Prostate gland (tissue), 2 donors: ENCODE data around the gene GOLGA6L7.
"Not testable (repeated sequence)": the region's sequence is repeated elsewhere in the genome, so short reads cannot be mapped to it uniquely, and the experiment has no call there.

ENCODE experiments used
- POLR2AphosphoS5 ChIP-seq: sonication (generic); formaldehyde crosslinking; IDR thresholded peaks from one replicate; pipeline ENCODE4 v1.6.1; 2017; ENCODE audit warnings: antibody characterized with exemption
- TF ChIP-seq, protein P1 (sequence below), 4 experiments: fragments of 200-600 bp in 2 of 4; fragments of 450-650 bp in 2 of 4; sonication (generic) in 2 of 4; IDR thresholded peaks; 1 replicate in 3 of 4; 2 replicates in 1 of 4; pipeline ENCODE4 v1.5.1; 2016 to 2019; ENCODE audit warnings: antibody characterized with exemption in 4 of 4, mild to moderate bottlenecking in 2 of 4, moderate library complexity in 2 of 4

GRCh38 chr15:28831897-28832587 is 16.4 kb downstream of the GOLGA6L7 start:
- TF ChIP-seq, protein P1, sequence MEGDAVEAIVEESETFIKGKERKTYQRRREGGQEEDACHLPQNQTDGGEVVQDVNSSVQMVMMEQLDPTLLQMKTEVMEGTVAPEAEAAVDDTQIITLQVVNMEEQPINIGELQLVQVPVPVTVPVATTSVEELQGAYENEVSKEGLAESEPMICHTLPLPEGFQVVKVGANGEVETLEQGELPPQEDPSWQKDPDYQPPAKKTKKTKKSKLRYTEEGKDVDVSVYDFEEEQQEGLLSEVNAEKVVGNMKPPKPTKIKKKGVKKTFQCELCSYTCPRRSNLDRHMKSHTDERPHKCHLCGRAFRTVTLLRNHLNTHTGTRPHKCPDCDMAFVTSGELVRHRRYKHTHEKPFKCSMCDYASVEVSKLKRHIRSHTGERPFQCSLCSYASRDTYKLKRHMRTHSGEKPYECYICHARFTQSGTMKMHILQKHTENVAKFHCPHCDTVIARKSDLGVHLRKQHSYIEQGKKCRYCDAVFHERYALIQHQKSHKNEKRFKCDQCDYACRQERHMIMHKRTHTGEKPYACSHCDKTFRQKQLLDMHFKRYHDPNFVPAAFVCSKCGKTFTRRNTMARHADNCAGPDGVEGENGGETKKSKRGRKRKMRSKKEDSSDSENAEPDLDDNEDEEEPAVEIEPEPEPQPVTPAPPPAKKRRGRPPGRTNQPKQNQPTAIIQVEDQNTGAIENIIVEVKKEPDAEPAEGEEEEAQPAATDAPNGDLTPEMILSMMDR (IDR thresholded peaks at IDR 0.05): not testable (repeated sequence)
- not testable (repeated sequence) for TF ChIP-seq POLR2AphosphoS5
